Measurements from ENCODE around the gene GPR32. TPM values are rescaled to one million over a fixed set of nuclear protein-coding genes. Genes with fewer than 3 reads are reported as not detected.

GPR32 gene
- total and polyA plus RNA-seq, 10 donors = not detected

DNA sequence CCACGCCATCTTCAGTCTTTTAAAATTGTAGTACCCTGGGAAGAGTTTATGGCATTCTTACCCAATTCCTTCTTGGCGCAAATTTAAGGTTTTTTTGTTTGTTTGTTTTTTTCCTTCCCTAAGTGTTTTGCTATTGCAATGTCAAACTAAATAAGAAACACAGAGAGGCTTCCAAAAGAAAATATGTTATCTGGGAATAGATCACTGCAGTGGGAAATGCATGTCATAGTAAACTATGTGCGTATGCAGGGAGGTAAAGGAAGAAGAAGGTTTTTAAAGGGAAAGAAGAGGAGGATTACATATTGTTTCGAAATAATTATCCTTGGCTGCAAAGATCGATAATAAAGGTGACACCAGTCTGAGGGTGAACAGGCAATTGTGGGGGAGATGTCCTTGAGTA, 33.9 kb upstream of the GPR32 start:
- H3K4me3 ChIP-seq = no peak overlapping the region
- H3K9me3 ChIP-seq = no peaks in the 10 kb centered on the region
- TF ChIP-seq POLR2AphosphoS5 (IDR thresholded peaks at IDR 0.05) = no peak
- TF ChIP-seq POLR2A (IDR thresholded peaks at IDR 0.05) = no peak
- TF ChIP-seq, protein P1, sequence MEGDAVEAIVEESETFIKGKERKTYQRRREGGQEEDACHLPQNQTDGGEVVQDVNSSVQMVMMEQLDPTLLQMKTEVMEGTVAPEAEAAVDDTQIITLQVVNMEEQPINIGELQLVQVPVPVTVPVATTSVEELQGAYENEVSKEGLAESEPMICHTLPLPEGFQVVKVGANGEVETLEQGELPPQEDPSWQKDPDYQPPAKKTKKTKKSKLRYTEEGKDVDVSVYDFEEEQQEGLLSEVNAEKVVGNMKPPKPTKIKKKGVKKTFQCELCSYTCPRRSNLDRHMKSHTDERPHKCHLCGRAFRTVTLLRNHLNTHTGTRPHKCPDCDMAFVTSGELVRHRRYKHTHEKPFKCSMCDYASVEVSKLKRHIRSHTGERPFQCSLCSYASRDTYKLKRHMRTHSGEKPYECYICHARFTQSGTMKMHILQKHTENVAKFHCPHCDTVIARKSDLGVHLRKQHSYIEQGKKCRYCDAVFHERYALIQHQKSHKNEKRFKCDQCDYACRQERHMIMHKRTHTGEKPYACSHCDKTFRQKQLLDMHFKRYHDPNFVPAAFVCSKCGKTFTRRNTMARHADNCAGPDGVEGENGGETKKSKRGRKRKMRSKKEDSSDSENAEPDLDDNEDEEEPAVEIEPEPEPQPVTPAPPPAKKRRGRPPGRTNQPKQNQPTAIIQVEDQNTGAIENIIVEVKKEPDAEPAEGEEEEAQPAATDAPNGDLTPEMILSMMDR (IDR thresholded peaks at IDR 0.05 in 8 of 11, conservative IDR thresholded peaks at IDR 0.05 in 3 of 11) = no peak
- no peak for DNase-seq
- WGBS, 5 donors = 60 to 75% (median 65%) methylated on average over 5 of the region's 5 CpGs
- H3K27ac ChIP-seq = no peak overlapping the region
- no peaks in the 10 kb centered on the region for H3K36me3 ChIP-seq
- no peaks in the 10 kb centered on the region for H3K4me1 ChIP-seq
- H3K27me3 ChIP-seq (replicated peaks in 1 of 7) = peaks cover 0 to 80% (median 15%) of the 10 kb centered on the region in 7 donors
- intact Hi-C loops (cut with DNase I; ENCODE audit: low total_unique reads) = no loop called here

DNA sequence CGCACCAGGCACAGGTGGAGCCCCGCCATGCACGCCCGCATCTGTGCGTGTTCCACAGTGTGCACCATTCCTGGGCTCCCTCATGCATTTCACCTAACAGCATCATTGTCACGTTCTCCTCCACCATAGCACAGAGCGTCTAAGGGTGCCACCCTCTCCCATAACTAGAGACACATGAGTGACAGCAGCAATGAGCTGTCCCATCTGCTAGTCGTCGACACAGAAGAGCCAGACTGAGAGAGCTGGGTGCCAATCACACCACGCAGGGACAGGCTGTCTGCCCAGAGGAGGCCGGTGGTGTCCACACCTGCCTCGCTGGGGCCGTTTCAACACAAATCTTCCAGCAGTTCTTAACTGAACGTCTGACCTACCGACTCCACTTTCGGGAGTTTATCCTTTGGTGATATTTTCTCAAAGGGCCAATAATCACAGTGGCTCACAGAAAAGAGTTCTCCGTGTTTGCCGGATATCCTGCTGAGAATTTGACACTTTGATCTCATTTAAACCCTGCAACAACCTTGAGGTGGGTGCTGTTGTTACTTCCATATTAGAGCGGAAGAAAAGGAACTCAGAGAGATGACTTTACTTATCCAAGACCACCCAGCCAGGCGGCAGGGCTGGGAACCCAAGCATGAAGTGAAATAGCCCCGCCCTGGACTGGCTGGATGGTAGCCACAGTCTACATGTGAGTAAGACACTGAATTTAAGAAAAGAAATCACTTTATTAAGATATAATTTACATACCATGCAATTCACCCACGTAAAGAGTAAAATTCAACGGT, 30.9 kb upstream of the GPR32 start:
- DNase-seq = no peak

DNA sequence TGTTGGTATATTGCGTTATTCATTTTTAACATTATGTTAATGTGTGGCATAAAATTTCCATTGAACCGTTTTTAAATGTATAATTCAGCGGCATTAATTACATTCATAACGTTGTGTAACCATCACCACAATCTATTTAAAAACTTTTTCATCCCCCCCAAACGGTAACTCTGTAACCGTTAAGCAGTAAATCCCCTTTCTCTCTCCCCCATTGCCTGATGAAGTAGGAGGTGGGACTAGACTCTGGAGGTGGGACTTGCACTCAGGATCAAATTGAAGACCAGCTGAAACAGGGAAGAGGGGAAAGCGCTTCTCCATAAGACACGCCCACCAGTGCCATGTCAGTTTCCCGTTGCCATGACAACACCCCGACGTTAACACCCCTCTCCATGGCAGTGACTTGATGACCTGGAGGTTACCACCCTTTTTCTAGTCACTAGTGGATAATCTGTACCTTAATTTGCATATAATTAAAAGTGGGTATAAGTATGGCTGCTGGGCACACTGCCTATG, 30.3 kb upstream of the GPR32 start:
- no peak overlapping the region for H3K4me3 ChIP-seq
- H3K4me1 ChIP-seq = no peaks in the 10 kb centered on the region
- 54 to 60% (median 58%) methylated on average over 11 of the region's 11 CpGs for WGBS, 5 donors
- no peaks in the 10 kb centered on the region for H3K36me3 ChIP-seq
- H3K9me3 ChIP-seq = no peaks in the 10 kb centered on the region
- no peak for DNase-seq
- peaks cover 0 to 90% (median 15%) of the 10 kb centered on the region in 7 donors for H3K27me3 ChIP-seq (replicated peaks in 1 of 7)
- TF ChIP-seq POLR2AphosphoS5 (IDR thresholded peaks at IDR 0.05) (no peak), POLR2A (IDR thresholded peaks at IDR 0.05) (no peak)
- no peak overlapping the region for H3K27ac ChIP-seq
- intact Hi-C loops (cut with DNase I; ENCODE audit: low total_unique reads) = no loop called here

More for the DNA sequence above, 30.9 kb upstream of the GPR32 start:
- Histone ChIP-seq H3K27ac (no peak overlapping the region), H3K9me3 (no peaks in the 10 kb centered on the region), H3K4me1 (no peaks in the 10 kb centered on the region), H3K4me3 (no peak overlapping the region), H3K27me3 (replicated peaks in 1 of 7) (peaks cover 0 to 97% (median 15%) of the 10 kb centered on the region in 7 donors), H3K36me3 (no peaks in the 10 kb centered on the region)
- WGBS, 5 donors = 78 to 82% (median 80%) methylated on average over 23 of the region's 23 CpGs
- TF ChIP-seq POLR2A (IDR thresholded peaks at IDR 0.05) (no peak), POLR2AphosphoS5 (IDR thresholded peaks at IDR 0.05) (no peak)
- TF ChIP-seq, protein P1 (IDR thresholded peaks at IDR 0.05 in 8 of 11, conservative IDR thresholded peaks at IDR 0.05 in 3 of 11) = no peak
- intact Hi-C loops (cut with DNase I; ENCODE audit: low total_unique reads) = no loop called here

DNA sequence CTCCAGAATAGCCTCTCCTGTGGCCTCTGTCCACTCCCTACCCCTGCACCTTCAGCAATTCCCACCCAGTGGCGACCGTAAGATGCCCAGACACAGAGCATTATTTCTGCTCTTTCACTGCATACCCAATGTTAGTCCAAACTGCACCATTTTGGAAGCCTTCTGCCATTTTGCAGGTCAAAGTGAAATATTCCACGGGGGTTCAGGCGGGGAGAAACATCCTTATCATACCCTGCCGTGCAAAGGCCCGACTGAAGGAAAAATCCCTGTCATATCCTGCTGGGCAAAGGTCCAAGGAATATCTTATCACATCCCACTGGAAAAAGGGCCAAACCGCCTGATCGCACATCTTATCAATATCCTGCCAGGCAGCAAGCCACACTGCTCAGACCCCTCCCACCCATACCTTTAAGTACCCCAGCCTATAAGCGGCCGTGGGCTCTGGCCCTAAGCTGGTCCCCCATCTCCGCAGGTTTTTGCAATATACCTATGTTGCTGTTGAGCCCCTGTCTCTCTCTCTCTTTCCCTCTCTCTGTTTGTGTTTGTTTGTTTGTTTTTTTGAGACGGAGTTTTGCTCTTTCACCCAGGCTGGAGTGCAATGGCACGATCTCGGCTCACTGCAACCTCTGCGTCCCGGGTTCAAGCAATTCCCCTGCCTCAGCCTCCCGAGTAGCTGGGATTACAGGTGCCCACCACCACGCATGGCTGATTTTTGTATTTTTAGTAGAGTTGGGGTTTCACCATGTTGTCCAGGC, 28.9 kb upstream of the GPR32 start:
- 66 to 74% (median 70%) methylated on average over 18 of the region's 18 CpGs for WGBS, 5 donors
- TF ChIP-seq POLR2A (IDR thresholded peaks at IDR 0.05) (no peak), POLR2AphosphoS5 (IDR thresholded peaks at IDR 0.05) (no peak)
- TF ChIP-seq, protein P1 (IDR thresholded peaks at IDR 0.05 in 8 of 11, conservative IDR thresholded peaks at IDR 0.05 in 3 of 11) = no peak
- no peak overlapping the region for H3K27ac ChIP-seq
- H3K4me1 ChIP-seq = no peaks in the 10 kb centered on the region
- DNase-seq = no peak
- no peak overlapping the region for H3K4me3 ChIP-seq
- intact Hi-C loops (cut with DNase I; ENCODE audit: low total_unique reads) = no loop called here
- no peaks in the 10 kb centered on the region for H3K36me3 ChIP-seq
- H3K27me3 ChIP-seq (replicated peaks in 1 of 7) = peaks cover 0 to 84% (median 12%) of the 10 kb centered on the region in 7 donors
- H3K9me3 ChIP-seq = no peaks in the 10 kb centered on the region

All from spleen (tissue), 11 donors.